B cell (primary cell): ENCODE results near the gene LAMA3.

ENCODE experiments used
- EZH2 ChIP-seq: IDR thresholded peaks from 2 replicates; pipeline ENCODE4 v1.6.1; 2012; ENCODE audit warnings: borderline replicate concordance, low read depth, mild to moderate bottlenecking, moderate library complexity, low read length; ENCODE audit not compliant: insufficient read depth, poor library complexity, severe bottlenecking
- TF ChIP-seq, protein P1 (sequence below): fragments of 200-600 bp; IDR thresholded peaks from one replicate; pipeline ENCODE4 v1.8.0; 2022; ENCODE audit warnings: antibody characterized with exemption, mild to moderate bottlenecking

DNA sequence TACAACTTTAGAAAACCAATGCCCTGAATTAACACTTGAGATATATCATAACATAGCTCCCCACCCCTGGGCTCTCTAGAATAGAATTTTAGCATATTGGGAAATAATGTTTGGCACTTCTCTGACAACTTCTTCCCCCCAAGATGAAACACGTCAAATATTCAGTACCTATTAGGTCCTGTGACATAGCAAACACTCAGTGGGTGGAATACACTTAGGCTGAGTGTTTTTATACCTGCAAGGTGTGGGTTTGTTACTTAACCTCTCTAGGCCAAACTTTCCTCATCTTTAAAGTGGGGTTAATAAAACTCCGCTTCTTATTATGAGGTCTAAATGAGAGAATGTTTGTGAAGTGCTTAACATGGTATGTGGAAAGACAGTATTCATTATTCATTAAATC, 56.1 kb downstream of the LAMA3 start:
- TF ChIP-seq, protein P1, sequence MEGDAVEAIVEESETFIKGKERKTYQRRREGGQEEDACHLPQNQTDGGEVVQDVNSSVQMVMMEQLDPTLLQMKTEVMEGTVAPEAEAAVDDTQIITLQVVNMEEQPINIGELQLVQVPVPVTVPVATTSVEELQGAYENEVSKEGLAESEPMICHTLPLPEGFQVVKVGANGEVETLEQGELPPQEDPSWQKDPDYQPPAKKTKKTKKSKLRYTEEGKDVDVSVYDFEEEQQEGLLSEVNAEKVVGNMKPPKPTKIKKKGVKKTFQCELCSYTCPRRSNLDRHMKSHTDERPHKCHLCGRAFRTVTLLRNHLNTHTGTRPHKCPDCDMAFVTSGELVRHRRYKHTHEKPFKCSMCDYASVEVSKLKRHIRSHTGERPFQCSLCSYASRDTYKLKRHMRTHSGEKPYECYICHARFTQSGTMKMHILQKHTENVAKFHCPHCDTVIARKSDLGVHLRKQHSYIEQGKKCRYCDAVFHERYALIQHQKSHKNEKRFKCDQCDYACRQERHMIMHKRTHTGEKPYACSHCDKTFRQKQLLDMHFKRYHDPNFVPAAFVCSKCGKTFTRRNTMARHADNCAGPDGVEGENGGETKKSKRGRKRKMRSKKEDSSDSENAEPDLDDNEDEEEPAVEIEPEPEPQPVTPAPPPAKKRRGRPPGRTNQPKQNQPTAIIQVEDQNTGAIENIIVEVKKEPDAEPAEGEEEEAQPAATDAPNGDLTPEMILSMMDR: no peak
- TF ChIP-seq EZH2: no peak
